Measurements from ENCODE around the gene BCHE.

Gene BCHE

DNA sequence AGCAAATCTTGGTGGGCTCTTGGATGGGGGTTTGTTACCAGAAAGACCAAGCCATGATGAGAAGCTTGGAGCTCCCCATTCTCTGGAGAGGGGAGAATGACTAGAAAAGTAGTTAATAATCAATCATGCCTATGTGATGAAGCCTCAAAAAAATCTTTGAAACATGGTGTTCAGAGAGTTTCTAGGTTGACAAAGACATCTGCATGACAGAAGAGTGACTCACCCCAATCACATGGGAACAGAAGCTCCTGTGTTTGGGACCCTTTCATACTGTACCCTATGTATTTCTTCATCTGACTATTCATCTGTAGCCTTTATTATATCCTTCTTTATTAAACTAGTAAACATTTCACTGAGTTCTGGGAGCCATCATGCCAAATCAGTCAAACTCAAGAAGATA, 87.4 kb downstream of the BCHE start:
- DNase-seq (ENCODE audit: low spot score), result no peak

- DNase-seq (ENCODE audit: low spot score), result no peak
Observed at GRCh38 chr3:165749241-165749640, 88.0 kb downstream of the BCHE start.

GRCh38 chr3:165748094-165748493, 89.1 kb downstream of the BCHE start:
- DNase-seq (ENCODE audit: low spot score), result no peak

DNA sequence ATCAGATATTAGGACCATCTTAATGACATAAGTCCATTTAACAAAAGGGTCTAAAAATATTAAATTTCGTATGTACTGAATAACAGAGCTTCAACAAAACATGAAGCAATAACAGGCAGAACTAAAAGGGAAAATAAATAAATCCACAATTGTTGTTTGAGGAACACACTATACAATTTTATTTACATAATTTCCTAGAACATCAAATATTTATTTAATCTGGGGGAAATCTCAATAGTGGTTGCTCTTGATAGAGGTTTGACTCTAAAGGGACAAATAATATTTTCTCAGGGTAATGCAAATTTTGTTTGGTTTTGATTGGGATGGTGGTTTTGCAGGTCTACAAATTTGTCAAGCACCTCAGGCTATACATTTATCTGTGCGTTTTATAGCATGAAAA, 90.3 kb downstream of the BCHE start:
- DNase-seq (ENCODE audit: low spot score), result no peak

DNA sequence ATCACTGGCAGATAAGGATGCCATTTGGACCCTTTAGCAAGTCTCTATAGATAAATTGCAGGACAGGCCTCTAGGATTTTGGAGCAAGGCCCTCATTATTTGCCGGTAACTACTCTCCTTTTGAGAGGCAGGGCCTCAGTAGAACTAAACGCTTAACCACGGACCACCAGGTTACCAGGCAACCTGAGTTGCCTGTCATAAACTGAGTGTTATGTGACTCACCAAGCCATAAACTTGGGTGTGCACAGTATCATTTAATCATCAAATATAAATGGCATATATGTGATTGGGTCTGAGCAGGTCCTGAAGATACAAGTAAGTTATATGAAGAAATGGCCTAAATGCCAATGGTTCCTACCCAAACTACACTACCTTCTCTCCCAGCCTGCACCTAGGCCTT, 93.2 kb downstream of the BCHE start:
- DNase-seq (ENCODE audit: low spot score), result no peak

GRCh38 chr3:165742351-165742750, 94.9 kb downstream of the BCHE start:
- DNase-seq (ENCODE audit: low spot score), result no peak

GRCh38 chr3:165729756-165730155, 107.5 kb downstream of the BCHE start:
- no peak for DNase-seq (ENCODE audit: low spot score)

- no peak for DNase-seq (ENCODE audit: low spot score)
Observed at GRCh38 chr3:165728924-165729323, 108.3 kb downstream of the BCHE start.

- DNase-seq (ENCODE audit: low spot score), result no peak
Observed at GRCh38 chr3:165725296-165725695, 111.9 kb downstream of the BCHE start.
